Mesendoderm (in vitro differentiated cells): ENCODE results near the gene ARHGEF37.

Experiments used
- DNase-seq: peaks from one replicate; pipeline ENCODE4 v3.0.0; 2013
- H2AK5ac ChIP-seq: 2 replicates; pipeline ENCODE4 v1.6.1; 2013; ENCODE audit warnings: low read length, inconsistent platforms
- H2BK120ac ChIP-seq: 2 replicates; pipeline ENCODE4 v1.6.1; 2013; ENCODE audit warnings: low read depth, mild to moderate bottlenecking, low read length, moderate library complexity, mixed read lengths
- H2BK15ac ChIP-seq: replicated peaks from 2 replicates; pipeline ENCODE4 v1.6.1; 2013; ENCODE audit warnings: low read depth, mild to moderate bottlenecking, moderate library complexity
- H2BK5ac ChIP-seq: 2 replicates; pipeline ENCODE4 v1.6.1; 2013; ENCODE audit warnings: low read length, inconsistent platforms
- H3K18ac ChIP-seq: 2 replicates; pipeline ENCODE4 v1.6.1; 2013; ENCODE audit warnings: mild to moderate bottlenecking, low read length, mixed read lengths
- H3K23ac ChIP-seq: one replicate; pipeline ENCODE4 v1.6.1; 2013; ENCODE audit warnings: low read length
- H3K27ac ChIP-seq: 2 replicates; pipeline ENCODE4 v1.5.1; 2013; ENCODE audit warnings: low read depth, mild to moderate bottlenecking, inconsistent platforms, low read length, moderate library complexity
- H3K27me3 ChIP-seq: 2 replicates; pipeline ENCODE4 v1.6.1; 2013; ENCODE audit warnings: low read length, control low read depth, mild to moderate bottlenecking, inconsistent platforms; ENCODE audit not compliant: insufficient read depth, poor library complexity
- H3K36me3 ChIP-seq: 2 replicates; pipeline ENCODE4 v1.6.1; 2013; ENCODE audit warnings: low read length, inconsistent platforms; ENCODE audit not compliant: control insufficient read depth, insufficient read depth
- H3K4ac ChIP-seq: one replicate; pipeline ENCODE4 v1.6.1; 2013; ENCODE audit warnings: low read depth, mild to moderate bottlenecking, low read length, moderate library complexity
- H3K4me1 ChIP-seq: 2 replicates; pipeline ENCODE4 v1.6.1; 2013; ENCODE audit warnings: low read depth, low read length, inconsistent platforms; ENCODE audit not compliant: control insufficient read depth
- H3K4me2 ChIP-seq: 2 replicates; pipeline ENCODE4 v1.6.1; 2013; ENCODE audit warnings: low read length
- H3K4me3 ChIP-seq: 2 replicates; pipeline ENCODE4 v1.5.1; 2013; ENCODE audit warnings: mild to moderate bottlenecking, low read length
- H3K56ac ChIP-seq: one replicate; pipeline ENCODE4 v1.6.1; 2013; ENCODE audit warnings: low read length
- H3K79me1 ChIP-seq: 2 replicates; pipeline ENCODE4 v1.6.1; 2013; ENCODE audit warnings: low read length, inconsistent platforms
- H3K79me2 ChIP-seq: 2 replicates; pipeline ENCODE4 v1.6.1; 2013; ENCODE audit warnings: mild to moderate bottlenecking, low read length; ENCODE audit not compliant: control insufficient read depth, insufficient read depth
- H3K9ac ChIP-seq: 2 replicates; pipeline ENCODE4 v1.6.1; 2013; ENCODE audit warnings: low read length, inconsistent platforms
- H4K5ac ChIP-seq: one replicate; pipeline ENCODE4 v1.6.1; 2013; ENCODE audit warnings: low read length
- H4K8ac ChIP-seq: one replicate; pipeline ENCODE4 v1.6.1; 2013; ENCODE audit warnings: low read depth, mild to moderate bottlenecking, control low read depth, low read length, moderate library complexity
- WGBS: extraction: QIAGEN DNeasy Blood & Tissue Kit; methylation state at CpG from one replicate; pipeline ENCODE4 v1.1.7; 2013; ENCODE audit warnings: low lambda C conversion rate, missing lambda C conversion rate; ENCODE audit not compliant: insufficient coverage; ENCODE audit errors: extremely low coverage; 5-methylcytosine and 5-hydroxymethylcytosine counted together

ARHGEF37 gene

GRCh38 chr5:149604321-149604720 lies 23.0 kb downstream of the ARHGEF37 start:
- no peak overlapping the region for H2BK5ac ChIP-seq
- no peak overlapping the region for H4K8ac ChIP-seq
- no peak overlapping the region for H3K18ac ChIP-seq
- no peaks in the 10 kb centered on the region for H3K27me3 ChIP-seq
- no peak overlapping the region for H4K5ac ChIP-seq
- no peak overlapping the region for H3K9ac ChIP-seq
- H3K79me2 ChIP-seq, result no peaks in the 10 kb centered on the region
- H3K79me1 ChIP-seq, result no peaks in the 10 kb centered on the region
- no peak overlapping the region for H3K27ac ChIP-seq
- H2BK120ac ChIP-seq, result no peak overlapping the region
- H3K4me2 ChIP-seq, result no peak overlapping the region
- no peaks in the 10 kb centered on the region for H3K4me1 ChIP-seq
- no peaks in the 10 kb centered on the region for H3K36me3 ChIP-seq
- no peak overlapping the region for H2AK5ac ChIP-seq
- H3K4me3 ChIP-seq, result no peak overlapping the region
- no peak overlapping the region for H3K56ac ChIP-seq
- no peak overlapping the region for H3K23ac ChIP-seq
- DNase-seq, result no peak
- H2BK15ac ChIP-seq, result no peak overlapping the region
- no peak overlapping the region for H3K4ac ChIP-seq
- no CpG with 5 or more reads among the region's 1 CpG for WGBS

- Histone ChIP-seq H3K9ac (no peak overlapping the region), H3K4me3 (no peak overlapping the region), H3K27ac (no peak overlapping the region), H3K18ac (no peak overlapping the region), H3K36me3 (no peaks in the 10 kb centered on the region), H3K79me2 (no peaks in the 10 kb centered on the region), H4K5ac (no peak overlapping the region), H3K56ac (no peak overlapping the region), H3K4me1 (no peaks in the 10 kb centered on the region), H3K4ac (no peak overlapping the region), H2BK120ac (no peak overlapping the region), H3K23ac (no peak overlapping the region), H3K4me2 (no peak overlapping the region), H2BK5ac (no peak overlapping the region), H4K8ac (no peak overlapping the region), H3K79me1 (no peaks in the 10 kb centered on the region), H2AK5ac (no peak overlapping the region), H3K27me3 (no peaks in the 10 kb centered on the region), H2BK15ac (no peak overlapping the region)
- WGBS, result no CpG with 5 or more reads among the region's 5 CpGs
- no peak for DNase-seq
These were observed 24.2 kb downstream of the ARHGEF37 start for GRCh38 chr5:149605354-149605997.

GRCh38 chr5:149605998-149606724 lies 24.9 kb downstream of the ARHGEF37 start:
- no peaks in the 10 kb centered on the region for H3K79me2 ChIP-seq
- no peak overlapping the region for H3K23ac ChIP-seq
- no peaks in the 10 kb centered on the region for H3K79me1 ChIP-seq
- H2BK120ac ChIP-seq, result no peak overlapping the region
- no peak overlapping the region for H3K4ac ChIP-seq
- H3K27ac ChIP-seq, result no peak overlapping the region
- no peak overlapping the region for H2AK5ac ChIP-seq
- no peak overlapping the region for H3K56ac ChIP-seq
- H3K18ac ChIP-seq, result no peak overlapping the region
- no peak for DNase-seq
- no peak overlapping the region for H3K4me3 ChIP-seq
- no peak overlapping the region for H4K8ac ChIP-seq
- no peak overlapping the region for H3K4me2 ChIP-seq
- H2BK15ac ChIP-seq, result no peak overlapping the region
- H4K5ac ChIP-seq, result no peak overlapping the region
- no CpG with 5 or more reads among the region's 11 CpGs for WGBS
- no peaks in the 10 kb centered on the region for H3K27me3 ChIP-seq
- no peak overlapping the region for H2BK5ac ChIP-seq
- H3K4me1 ChIP-seq, result no peaks in the 10 kb centered on the region
- H3K9ac ChIP-seq, result no peak overlapping the region
- H3K36me3 ChIP-seq, result no peaks in the 10 kb centered on the region

GRCh38 chr5:149608936-149609545 lies 27.7 kb downstream of the ARHGEF37 start:
- H3K79me1 ChIP-seq, result no peaks in the 10 kb centered on the region
- no peak overlapping the region for H3K4me2 ChIP-seq
- H3K27me3 ChIP-seq, result no peaks in the 10 kb centered on the region
- no peak overlapping the region for H3K4ac ChIP-seq
- H4K5ac ChIP-seq, result no peak overlapping the region
- no peaks in the 10 kb centered on the region for H3K36me3 ChIP-seq
- no peak overlapping the region for H3K27ac ChIP-seq
- no peak overlapping the region for H4K8ac ChIP-seq
- H3K9ac ChIP-seq, result no peak overlapping the region
- no peak overlapping the region for H3K4me3 ChIP-seq
- no peak for DNase-seq
- WGBS, result no CpG with 5 or more reads among the region's 4 CpGs
- no peak overlapping the region for H3K56ac ChIP-seq
- H2BK15ac ChIP-seq, result no peak overlapping the region
- no peaks in the 10 kb centered on the region for H3K79me2 ChIP-seq
- no peak overlapping the region for H2BK120ac ChIP-seq
- no peak overlapping the region for H3K23ac ChIP-seq
- H3K18ac ChIP-seq, result no peak overlapping the region
- H3K4me1 ChIP-seq, result no peaks in the 10 kb centered on the region
- no peak overlapping the region for H2BK5ac ChIP-seq
- no peak overlapping the region for H2AK5ac ChIP-seq

- Histone ChIP-seq H3K23ac (no peak overlapping the region), H3K4me3 (no peak overlapping the region), H3K27ac (no peak overlapping the region), H2BK5ac (no peak overlapping the region), H3K4me1 (no peaks in the 10 kb centered on the region), H3K56ac (no peak overlapping the region), H3K36me3 (no peaks in the 10 kb centered on the region), H2BK15ac (no peak overlapping the region), H3K79me2 (no peaks in the 10 kb centered on the region), H3K4ac (no peak overlapping the region), H3K18ac (no peak overlapping the region), H2AK5ac (no peak overlapping the region), H2BK120ac (no peak overlapping the region), H3K27me3 (no peaks in the 10 kb centered on the region), H3K9ac (no peak overlapping the region), H4K5ac (no peak overlapping the region), H4K8ac (no peak overlapping the region), H3K4me2 (no peak overlapping the region), H3K79me1 (no peaks in the 10 kb centered on the region)
- no peak for DNase-seq
- no CpG with 5 or more reads among the region's 14 CpGs for WGBS
These were observed 28.4 kb downstream of the ARHGEF37 start for GRCh38 chr5:149609640-149610219.
